ENCODE measurements around the gene DMD.

GRCh38 chrX:32868524-32868895 is 342.8 kb downstream of the DMD start:
- TF ChIP-seq CTCF (IDR thresholded peaks at IDR 0.05; ENCODE audit: poor library complexity, severe bottlenecking) (no peak), RAD21 (conservative IDR thresholded peaks at IDR 0.05) (no peak), POLR2AphosphoS5 (IDR thresholded peaks at IDR 0.05) (no peak), EZH2 (IDR thresholded peaks at IDR 0.05; ENCODE audit: borderline replicate concordance, insufficient read depth, low read length, poor library complexity, severe bottlenecking) (no peak), EP300 (conservative IDR thresholded peaks at IDR 0.05; ENCODE audit: poor library complexity, severe bottlenecking) (no peak), MXI1 (conservative IDR thresholded peaks at IDR 0.05; ENCODE audit: poor library complexity, severe bottlenecking) (no peak), SMC3 (conservative IDR thresholded peaks at IDR 0.05; ENCODE audit: poor library complexity) (no peak)
